HG02938 (cell line): ENCODE measurements around the gene DNAI2.
"Not testable (repeated sequence)": the region's sequence is repeated elsewhere in the genome, so short reads cannot be mapped to it uniquely, and the experiment has no call there.

Source experiments
- ATAC-seq: cut with Tn5 transposase; IDR thresholded peaks from one replicate; pipeline ENCODE4 v1.9.1; 2021; ENCODE audit warnings: mild to moderate bottlenecking, moderate library complexity; ENCODE audit not compliant: unreplicated experiment

Gene DNAI2

GRCh38 chr17:74272731-74273201 is 1.3 kb upstream of the DNAI2 start:
- no peak for ATAC-seq

DNA sequence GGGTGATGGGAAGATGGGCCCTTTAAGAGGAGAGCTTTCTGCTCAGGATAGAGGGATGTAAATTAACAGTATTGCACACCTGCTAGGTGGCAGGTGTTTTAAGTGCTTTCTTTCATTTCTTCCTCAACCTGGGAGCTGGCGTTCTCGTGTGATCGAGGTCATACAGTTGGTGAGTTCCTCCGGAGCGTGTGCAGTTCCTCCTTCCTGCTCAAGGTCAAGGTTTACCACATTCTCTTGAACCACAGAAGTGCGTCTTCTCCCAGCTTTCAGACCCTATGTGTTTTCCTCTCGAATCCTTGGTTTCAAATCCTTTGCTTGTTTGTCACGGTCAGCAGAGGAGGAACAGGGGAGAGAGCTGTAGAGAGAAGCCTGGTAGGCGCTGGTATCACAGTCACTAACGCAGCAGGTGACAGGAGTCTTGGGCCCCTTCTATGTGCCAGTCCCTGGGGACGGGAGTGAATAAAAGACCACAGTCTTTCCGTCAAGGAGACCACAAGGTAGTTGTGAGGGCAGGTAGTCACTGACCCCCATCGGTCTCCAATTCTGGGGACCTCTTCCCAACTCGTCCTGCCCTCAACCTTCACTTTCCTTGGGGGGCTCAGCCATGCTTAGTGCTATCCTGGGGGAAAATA is 791 bp downstream of the DNAI2 start:
- ATAC-seq = no peak

DNA sequence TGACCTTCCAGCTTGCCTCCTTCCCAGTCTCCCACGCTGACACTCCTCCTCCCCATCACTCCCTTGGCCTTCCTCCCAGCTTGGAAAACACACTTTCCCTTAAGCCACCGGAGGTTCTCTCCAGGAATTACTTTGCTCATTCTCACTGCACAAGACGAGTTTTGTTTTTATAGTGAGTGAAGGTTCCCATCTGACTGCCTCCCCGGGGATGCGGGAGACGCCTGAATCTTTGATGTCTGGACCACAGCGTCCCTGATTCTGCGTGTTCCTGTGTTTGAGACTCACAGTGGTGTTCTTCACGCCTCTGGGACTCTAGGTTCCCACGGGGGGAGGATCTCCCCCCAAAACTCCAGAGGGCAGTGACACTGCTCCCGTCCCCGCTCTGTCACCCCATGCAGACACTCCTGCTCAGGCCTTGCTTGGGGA is 2.0 kb downstream of the DNAI2 start:
- no peak for ATAC-seq

DNA sequence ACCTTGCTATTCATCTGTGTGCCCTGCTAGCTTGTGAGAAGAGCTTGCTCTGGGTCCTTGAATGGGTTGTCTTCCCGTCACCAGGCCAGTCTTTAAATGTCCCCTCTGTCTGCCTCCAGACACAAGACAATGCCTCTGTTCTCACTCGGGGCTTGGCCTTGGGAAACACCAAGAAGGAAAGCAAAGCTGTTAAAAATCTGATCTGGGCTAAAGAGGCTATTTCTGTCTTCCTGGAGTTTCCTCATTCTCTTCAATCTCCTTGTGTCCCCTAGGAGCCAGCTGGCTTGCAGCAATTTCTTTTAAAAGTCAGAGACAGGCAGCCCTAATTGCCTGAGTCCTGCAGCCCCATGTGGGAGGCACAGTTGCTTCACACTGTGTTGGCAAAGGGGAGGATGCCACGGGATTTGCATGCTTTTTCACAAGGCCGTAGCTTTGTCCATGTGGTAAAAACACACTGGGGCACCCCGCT is 2.5 kb downstream of the DNAI2 start:
- no peak for ATAC-seq

GRCh38 chr17:74277935-74278334 is 3.9 kb downstream of the DNAI2 start:
- ATAC-seq = no peak

DNA sequence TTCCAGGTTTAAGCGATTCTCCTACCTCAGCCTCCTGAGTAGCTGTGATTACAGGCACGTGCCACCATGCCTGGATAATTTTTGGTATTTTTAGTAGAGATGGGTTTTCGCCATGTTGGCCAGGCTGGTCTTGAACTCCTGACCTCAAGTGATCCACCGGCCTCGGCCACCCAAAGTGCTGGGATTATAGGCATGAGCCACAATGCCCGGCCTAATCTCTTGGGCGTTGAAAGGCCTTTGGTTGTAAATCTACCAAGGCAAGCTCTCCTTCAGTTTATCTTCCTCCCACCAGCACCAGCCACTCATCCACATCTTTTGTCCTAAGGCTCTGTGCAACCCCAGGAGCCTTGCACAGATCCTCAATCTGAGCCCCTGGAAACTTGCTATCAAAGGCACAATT is 5.6 kb downstream of the DNAI2 start:
- not testable (repeated sequence) for ATAC-seq

DNA sequence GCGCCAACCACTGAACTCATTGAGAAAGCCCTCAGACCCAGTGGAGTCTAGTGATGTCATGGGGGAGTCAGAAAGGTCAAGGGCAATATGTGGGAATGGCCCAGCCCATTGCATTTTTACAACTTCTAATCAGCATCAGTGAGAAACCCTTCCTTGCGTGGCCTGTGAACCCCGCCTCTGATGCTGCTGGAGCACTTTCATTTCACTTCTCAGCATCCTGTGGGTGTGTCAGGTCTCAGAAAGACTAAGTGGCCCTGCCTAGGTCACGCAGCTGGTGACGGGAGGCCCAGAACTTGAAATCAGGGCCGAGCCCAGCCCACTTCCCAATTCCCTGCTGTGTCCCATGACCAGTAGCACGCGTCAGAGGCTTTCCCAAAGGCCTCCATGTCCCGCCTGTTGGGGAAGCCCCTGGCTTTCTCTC is 6.1 kb downstream of the DNAI2 start:
- ATAC-seq = no peak

DNA sequence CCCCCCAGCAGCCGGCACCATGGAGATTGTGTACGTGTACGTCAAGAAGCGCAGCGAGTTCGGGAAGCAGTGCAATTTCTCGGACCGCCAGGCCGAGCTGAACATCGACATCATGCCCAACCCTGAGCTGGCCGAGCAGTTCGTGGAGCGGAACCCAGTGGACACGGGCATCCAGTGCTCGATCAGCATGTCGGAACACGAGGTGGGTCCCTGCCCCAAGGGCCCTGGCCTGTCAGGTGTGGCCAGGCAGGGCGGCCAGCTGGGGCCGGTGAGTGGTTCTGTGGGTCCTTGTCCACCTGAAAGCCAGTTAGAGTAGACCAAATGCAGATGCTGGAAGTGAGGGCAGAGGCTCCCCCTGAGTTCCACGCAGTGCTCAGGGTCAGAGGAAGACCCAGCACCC is 7.8 kb downstream of the DNAI2 start:
- ATAC-seq = no peak

DNA sequence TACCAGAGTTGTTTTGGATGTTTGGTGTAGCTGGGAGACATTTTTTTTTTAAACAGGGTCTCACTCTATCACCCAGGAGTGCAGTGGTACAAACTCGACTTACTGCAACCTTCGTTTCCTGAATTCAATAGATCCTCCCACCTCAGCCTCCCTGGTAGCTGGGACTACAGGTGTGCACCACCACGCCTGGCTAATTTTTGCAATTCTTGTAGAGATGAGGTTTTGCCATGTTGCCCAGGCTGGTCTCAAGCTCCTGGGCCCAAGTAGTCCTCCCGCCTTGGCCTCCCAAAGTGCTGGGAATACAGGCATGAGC is 8.2 kb downstream of the DNAI2 start:
- ATAC-seq = not testable (repeated sequence)

GRCh38 chr17:74282587-74283370 is 8.7 kb downstream of the DNAI2 start:
- ATAC-seq = no peak

DNA sequence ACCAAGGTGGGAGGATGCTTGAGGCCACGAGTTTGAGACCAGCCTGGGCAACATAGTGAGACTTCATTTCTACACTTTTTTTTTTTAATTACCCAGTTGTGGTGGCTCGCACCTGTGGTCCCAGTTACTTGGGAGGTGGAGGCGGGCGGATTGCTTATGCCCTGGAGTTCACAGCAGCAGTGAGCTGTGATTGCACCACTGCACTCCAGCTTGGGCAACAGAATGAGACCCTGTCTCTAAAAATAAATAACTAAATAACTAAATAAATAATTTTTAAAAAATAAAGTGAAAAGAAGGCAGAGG is 9.3 kb downstream of the DNAI2 start:
- no peak for ATAC-seq

GRCh38 chr17:74287031-74287602 is 13.1 kb downstream of the DNAI2 start:
- no peak for ATAC-seq

DNA sequence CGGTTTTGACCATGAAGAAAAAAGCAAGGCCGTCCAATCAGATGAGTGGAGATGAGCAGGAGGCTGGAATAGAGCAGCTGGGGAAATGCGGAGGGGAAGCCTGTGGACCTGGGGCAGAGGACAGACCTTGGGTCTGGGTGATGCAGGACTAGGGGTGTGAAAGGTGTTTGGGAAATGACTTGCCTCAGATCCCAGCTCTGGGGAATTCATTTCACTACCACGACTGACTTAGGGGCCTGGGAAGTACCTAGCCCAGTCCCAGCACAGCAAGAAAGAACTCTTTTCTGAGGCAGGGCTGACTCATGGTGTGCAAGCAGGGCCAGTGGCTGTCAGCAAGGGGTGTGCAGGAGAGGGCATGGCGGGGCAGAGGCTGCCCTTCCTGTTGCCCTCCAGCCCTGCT is 14.8 kb downstream of the DNAI2 start:
- no peak for ATAC-seq

DNA sequence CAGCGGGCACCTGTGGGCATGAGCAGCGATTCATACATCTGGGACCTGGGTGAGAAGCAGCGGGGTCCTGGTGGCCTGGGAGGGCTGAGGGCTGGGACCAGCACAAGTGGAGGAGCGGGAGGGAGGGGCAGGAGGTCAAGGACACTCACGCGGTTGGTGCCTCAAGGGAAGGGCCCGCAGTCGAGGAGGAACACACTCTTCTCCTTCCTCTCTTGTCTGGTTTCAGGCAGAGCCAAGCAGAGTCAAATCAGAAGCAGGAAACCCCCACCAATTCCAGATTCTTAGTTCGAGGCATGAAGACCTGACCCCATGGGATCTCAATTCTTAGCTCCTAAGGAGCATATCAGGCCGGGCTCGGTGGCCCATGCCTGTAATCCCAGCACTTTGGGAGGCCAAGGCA is 15.7 kb downstream of the DNAI2 start:
- no peak for ATAC-seq

GRCh38 chr17:74290340-74290739 is 16.3 kb downstream of the DNAI2 start:
- no peak for ATAC-seq

- ATAC-seq = no peak
Observed at GRCh38 chr17:74292495-74292894, 18.5 kb downstream of the DNAI2 start.

- ATAC-seq = no peak
Observed at GRCh38 chr17:74295625-74296547, 21.9 kb downstream of the DNAI2 start.

- ATAC-seq = no peak
Observed at GRCh38 chr17:74296548-74296936, 22.5 kb downstream of the DNAI2 start.

- ATAC-seq = no peak
Observed at GRCh38 chr17:74297941-74298340, 23.9 kb downstream of the DNAI2 start.

GRCh38 chr17:74298778-74299177 is 24.7 kb downstream of the DNAI2 start:
- no peak for ATAC-seq
